ENCODE results near the gene TRIOBP.

The TRIOBP gene

GRCh38 chr22:37811867-37812266 lies 115.0 kb downstream of the TRIOBP start:
- Histone ChIP-seq H3K9me3 (ENCODE audit: severe bottlenecking) (no peaks in the 10 kb centered on the region), H3K36me3 (no peaks in the 10 kb centered on the region), H3K27me3 (ENCODE audit: insufficient read depth, low read depth, severe bottlenecking) (peaks cover 8% of the 10 kb centered on the region), H3K4me3 (ENCODE audit: low read depth, low read length) (no peak overlapping the region), H3K27ac (no peak overlapping the region)
- DNase-seq: no peak
- TF ChIP-seq CTCF (IDR thresholded peaks at IDR 0.05; ENCODE audit: low read depth, low read length): no peak

GRCh38 chr22:37812869-37813678 lies 116.2 kb downstream of the TRIOBP start:
- H3K27ac ChIP-seq: no peak overlapping the region
- no peak for TF ChIP-seq CTCF (IDR thresholded peaks at IDR 0.05; ENCODE audit: low read depth, low read length)
- H3K27me3 ChIP-seq (ENCODE audit: insufficient read depth, low read depth, severe bottlenecking): peaks cover 8% of the 10 kb centered on the region
- no peak for DNase-seq
- no peak overlapping the region for H3K4me3 ChIP-seq (ENCODE audit: low read depth, low read length)
- H3K9me3 ChIP-seq (ENCODE audit: severe bottlenecking): no peaks in the 10 kb centered on the region
- H3K36me3 ChIP-seq: no peaks in the 10 kb centered on the region

- TF ChIP-seq CTCF (IDR thresholded peaks at IDR 0.05; ENCODE audit: low read depth, low read length): no peak
- no peaks in the 10 kb centered on the region for H3K9me3 ChIP-seq (ENCODE audit: severe bottlenecking)
- no peak overlapping the region for H3K27ac ChIP-seq
- peaks cover 22% of the 10 kb centered on the region for H3K27me3 ChIP-seq (ENCODE audit: insufficient read depth, low read depth, severe bottlenecking)
- H3K36me3 ChIP-seq: no peaks in the 10 kb centered on the region
- DNase-seq: no peak
- H3K4me3 ChIP-seq (ENCODE audit: low read depth, low read length): no peak overlapping the region
Measured at GRCh38 chr22:37815593-37815992, 118.7 kb downstream of the TRIOBP start.

- Histone ChIP-seq H3K9me3 (ENCODE audit: severe bottlenecking) (no peaks in the 10 kb centered on the region), H3K36me3 (no peaks in the 10 kb centered on the region), H3K27ac (no peak overlapping the region), H3K27me3 (ENCODE audit: insufficient read depth, low read depth, severe bottlenecking) (peaks cover 22% of the 10 kb centered on the region), H3K4me3 (ENCODE audit: low read depth, low read length) (no peak overlapping the region)
- DNase-seq: no peak
- no peak for TF ChIP-seq CTCF (IDR thresholded peaks at IDR 0.05; ENCODE audit: low read depth, low read length)
Measured at GRCh38 chr22:37816543-37817180, 119.8 kb downstream of the TRIOBP start.

GRCh38 chr22:37817705-37818408 lies 121.0 kb downstream of the TRIOBP start:
- Histone ChIP-seq H3K27me3 (ENCODE audit: insufficient read depth, low read depth, severe bottlenecking) (peaks cover 22% of the 10 kb centered on the region), H3K27ac (no peak overlapping the region), H3K36me3 (no peaks in the 10 kb centered on the region), H3K4me3 (ENCODE audit: low read depth, low read length) (peak overlapping the region; percentile 34), H3K9me3 (ENCODE audit: severe bottlenecking) (no peaks in the 10 kb centered on the region)
- TF ChIP-seq CTCF (IDR thresholded peaks at IDR 0.05; ENCODE audit: low read depth, low read length): peak; percentile 92
- peak; percentile 81 for DNase-seq

Measured in WERI-Rb-1 (cell line).